ENCODE data around the gene ANO9.
A peak's percentile ranks its signal among the peaks of the same experiment; 100 is the strongest.

The ANO9 gene

GRCh38 chr11:441418-442274 lies at the start of gene ANO9:
Gene ANO9, minus strand, starts transcription at chr11:442011. Its CDS starts 85 bp downstream, at chr11:441926.
- peak; percentile 73 for DNase-seq

GRCh38 chr11:491358-491757 lies 49.5 kb upstream of the ANO9 start:
- DNase-seq, result no peak

DNA sequence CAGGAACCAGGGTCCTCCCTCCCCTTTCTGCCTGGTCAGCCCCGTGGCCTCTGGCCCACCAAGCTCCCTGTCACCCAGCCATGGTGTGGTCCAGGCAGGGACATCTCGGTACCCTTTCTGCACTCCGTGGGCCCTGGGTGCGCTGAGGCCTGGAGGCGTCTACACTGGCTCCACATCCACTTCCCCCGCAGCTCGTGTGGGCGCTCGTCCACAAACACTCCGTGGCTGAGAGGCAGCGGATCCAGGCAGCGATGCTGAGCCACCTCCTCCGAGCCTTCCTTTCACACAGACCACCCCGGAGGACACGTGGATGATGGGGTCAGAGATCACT lies 49.1 kb upstream of the ANO9 start:
- no peak for DNase-seq

- no peak for DNase-seq
Observed at GRCh38 chr11:490186-490929, 48.5 kb upstream of the ANO9 start.

- no peak for DNase-seq
Observed at GRCh38 chr11:489610-490185, 47.9 kb upstream of the ANO9 start.

DNA sequence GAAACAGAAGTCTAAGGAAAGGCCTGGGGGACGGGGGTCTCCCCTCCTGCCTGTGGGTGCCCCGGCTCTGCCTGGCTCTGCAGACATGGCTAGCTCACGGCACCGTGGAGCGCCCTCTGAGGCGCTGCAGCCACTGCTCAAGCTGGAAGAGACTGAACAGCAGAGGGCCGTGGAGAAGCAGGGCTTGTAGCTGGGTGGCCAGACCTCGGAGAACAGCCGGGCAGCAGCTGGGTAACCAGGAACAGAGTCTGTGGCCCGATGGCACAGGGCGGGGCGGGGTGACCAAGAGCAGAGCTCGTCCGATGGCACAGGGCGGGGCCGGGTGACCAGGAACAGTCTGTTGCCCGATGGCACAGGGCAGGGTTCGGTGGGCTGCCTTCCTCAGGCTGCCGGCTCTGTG lies 47.2 kb upstream of the ANO9 start:
- no peak for DNase-seq

DNA sequence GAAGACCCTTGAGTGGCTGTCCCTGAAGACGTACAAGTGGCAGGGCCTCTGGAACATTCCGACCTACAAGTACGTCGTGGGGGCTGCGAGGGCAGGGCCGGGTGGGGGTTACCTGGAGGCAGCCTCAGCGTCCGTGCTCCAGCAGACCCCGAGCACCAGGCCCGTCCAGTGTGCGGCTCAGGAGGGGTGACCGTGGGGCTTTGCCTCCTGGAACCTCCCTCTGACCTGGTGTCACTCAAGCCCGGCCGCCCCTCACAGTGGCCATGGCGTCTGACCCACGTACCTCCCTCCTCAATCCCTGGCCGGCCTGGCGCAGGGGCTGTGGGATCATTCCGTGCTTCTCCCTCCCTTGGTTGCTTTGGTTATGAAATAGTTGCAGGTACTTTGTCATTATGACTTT lies 46.8 kb upstream of the ANO9 start:
- DNase-seq, result no peak

GRCh38 chr11:488062-488461 lies 46.3 kb upstream of the ANO9 start:
- no peak for DNase-seq

GRCh38 chr11:487571-488021 lies 45.8 kb upstream of the ANO9 start:
- DNase-seq, result no peak

GRCh38 chr11:486189-486588 lies 44.4 kb upstream of the ANO9 start:
- no peak for DNase-seq

GRCh38 chr11:484616-485015 lies 42.8 kb upstream of the ANO9 start:
- no peak for DNase-seq

DNA sequence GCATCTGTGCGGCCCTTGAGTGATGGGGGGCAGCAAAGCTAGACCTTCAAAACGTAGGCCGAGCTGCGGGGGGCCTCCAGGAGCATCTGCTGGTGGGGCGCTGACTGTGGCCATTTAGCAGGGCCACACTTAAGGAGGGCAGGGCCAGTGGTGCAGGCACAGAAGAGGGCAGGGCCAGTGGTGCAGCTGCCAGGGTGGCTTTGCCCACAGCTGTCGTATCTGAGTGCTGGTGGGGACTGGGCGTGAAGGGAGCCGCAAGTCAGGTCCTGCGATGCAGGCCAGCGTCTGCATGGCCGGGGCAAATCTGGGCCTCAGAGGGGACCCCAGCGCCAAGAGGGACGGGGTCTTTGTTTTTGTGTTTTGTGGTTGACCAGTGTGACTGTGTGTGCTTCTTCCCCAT lies 37.5 kb upstream of the ANO9 start:
- no peak for DNase-seq

DNA sequence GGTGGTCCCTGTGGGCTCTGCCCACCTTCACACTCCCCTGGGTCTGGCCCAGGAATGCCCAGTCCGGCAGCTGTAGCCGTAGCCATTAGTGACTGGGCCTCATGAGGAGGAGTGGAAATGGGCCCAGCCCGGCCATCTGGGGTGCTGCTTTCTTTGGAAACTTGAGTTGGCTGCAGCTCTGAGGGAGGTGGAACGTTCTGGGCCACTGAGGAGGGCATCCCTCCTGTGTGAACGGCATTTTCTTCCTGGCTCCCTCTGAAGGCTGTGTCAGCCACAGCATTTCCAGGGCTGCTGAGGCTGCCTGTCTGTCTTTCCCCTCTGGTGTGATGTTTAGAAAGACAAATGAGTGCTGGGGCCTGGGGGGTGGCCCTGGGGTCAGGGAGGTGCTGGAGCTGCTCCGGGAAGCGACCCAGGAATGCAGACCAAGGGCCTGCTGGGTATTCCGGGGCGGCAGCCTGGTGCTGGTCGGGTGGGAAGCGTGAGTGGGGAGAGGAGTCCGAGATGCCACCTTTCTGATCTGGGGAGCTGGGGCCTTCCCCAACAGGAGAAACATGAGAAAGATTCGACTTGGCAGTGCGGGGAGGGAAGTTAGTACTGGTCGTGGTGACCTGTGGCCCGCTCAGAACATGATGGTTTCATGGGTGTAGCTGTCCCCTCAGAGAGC lies 35.4 kb upstream of the ANO9 start:
- DNase-seq, result no peak

GRCh38 chr11:476416-476815 lies 34.6 kb upstream of the ANO9 start:
- DNase-seq, result no peak

DNA sequence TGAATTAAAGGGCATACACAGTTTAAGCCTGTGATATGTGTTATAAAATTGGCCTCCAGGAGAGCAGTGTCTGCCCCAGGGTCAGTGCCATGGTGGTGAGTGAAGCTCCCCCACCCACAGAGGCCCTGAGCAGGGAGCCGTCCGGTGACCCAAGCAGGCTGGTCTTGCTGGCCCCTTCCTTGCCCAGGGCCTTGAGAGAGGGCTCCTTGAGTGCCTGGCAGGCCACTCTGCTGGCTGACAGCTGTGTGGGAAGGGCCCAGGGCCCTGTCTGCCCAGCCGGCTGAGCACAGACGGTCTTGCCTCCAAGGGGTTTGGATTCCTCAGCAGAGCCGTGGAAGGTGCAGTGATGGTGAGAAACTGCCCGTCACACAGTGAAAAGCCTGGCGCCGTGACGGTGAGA lies 34.1 kb upstream of the ANO9 start:
- no peak for DNase-seq

- no peak for DNase-seq
Observed at GRCh38 chr11:474914-475506, 33.2 kb upstream of the ANO9 start.

DNA sequence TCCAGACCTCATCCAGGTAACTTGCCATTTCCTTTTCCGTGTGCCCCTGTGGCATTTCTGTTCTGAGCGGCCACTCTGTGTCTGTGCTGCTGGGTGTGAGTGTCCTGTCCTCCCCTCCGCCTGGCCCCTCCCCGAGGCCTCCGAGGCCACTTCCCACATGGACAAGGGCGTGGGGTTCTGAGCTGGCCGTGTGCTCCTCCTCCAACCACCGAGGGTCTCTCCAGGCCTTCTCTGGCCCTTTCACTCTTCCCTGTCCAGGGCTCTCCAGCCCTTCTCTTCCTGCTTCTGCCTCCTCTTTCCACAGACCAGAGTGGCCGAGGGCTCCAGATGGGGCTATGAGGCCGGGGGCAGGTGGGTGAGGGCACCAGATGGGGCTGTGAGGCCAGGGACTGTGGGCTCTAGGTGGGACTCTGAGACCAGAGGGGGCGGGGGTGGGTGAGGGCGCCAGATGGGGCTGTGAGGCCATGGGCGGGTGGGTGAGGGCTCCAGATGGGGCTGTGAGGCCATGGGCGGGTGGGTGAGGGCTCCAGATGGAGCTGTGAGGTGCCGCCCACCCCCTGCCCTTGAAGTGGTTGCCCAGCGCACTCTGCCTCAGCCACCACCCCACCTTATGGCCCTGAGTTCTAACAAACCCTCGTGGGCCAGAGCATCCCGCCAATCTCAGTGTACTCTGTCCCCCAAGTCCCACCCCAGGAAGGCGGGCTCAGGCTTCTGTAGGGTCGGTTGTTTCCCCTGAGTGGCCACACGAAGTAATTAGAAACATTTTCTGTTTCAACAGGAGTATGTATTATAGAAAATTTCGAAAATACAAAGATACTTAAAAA lies 32.4 kb upstream of the ANO9 start:
- DNase-seq, result no peak

GRCh38 chr11:473415-473814 lies 31.6 kb upstream of the ANO9 start:
- no peak for DNase-seq

GRCh38 chr11:472816-473215 lies 31.0 kb upstream of the ANO9 start:
- no peak for DNase-seq

DNA sequence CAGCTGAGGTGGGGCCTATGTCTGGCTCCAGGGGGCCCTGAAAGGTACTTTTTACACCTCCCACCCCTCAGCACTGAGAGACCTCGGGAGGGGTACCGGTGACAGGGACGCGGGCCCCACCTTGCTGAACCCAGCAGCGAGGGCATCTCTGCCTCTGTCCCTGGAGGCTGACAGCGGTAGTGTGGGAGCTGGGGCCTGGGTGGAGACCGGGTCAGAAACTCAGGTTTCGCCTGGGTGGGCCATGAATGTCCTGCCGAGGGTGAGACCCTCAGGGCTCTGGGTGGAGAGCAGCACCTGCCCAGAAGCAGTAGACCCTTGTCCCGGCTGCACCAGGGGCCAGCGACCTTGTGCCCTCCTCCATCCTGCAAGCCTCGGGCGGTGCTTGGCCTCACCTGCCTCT lies 30.5 kb upstream of the ANO9 start:
- DNase-seq, result no peak

GRCh38 chr11:471468-472145 lies 29.8 kb upstream of the ANO9 start:
- DNase-seq, result no peak

Measured in NCI-H526 treated with DMSO at 0.1 percent for 48 hours (cell line).